ENCODE results near the gene ENO2.

GRCh38 chr12:6951551-6952120 lies 37.3 kb downstream of the ENO2 start:
- TF ChIP-seq CTCF (conservative IDR thresholded peaks at IDR 0.05; ENCODE audit: low read length) (no peak), EZH2phosphoT487 (IDR thresholded peaks at IDR 0.05; ENCODE audit: borderline replicate concordance) (no peak)
